ENCODE measurements around the gene ZNF324.
"Not testable (repeated sequence)": the region's sequence is repeated elsewhere in the genome, so short reads cannot be mapped to it uniquely, and the experiment has no call there.

ZNF324 gene

GRCh38 chr19:58473775-58474174 is 6.9 kb downstream of the ZNF324 start:
- DNase-seq = no peak

GRCh38 chr19:58474291-58474996 is 7.6 kb downstream of the ZNF324 start:
- no peak for DNase-seq

DNA sequence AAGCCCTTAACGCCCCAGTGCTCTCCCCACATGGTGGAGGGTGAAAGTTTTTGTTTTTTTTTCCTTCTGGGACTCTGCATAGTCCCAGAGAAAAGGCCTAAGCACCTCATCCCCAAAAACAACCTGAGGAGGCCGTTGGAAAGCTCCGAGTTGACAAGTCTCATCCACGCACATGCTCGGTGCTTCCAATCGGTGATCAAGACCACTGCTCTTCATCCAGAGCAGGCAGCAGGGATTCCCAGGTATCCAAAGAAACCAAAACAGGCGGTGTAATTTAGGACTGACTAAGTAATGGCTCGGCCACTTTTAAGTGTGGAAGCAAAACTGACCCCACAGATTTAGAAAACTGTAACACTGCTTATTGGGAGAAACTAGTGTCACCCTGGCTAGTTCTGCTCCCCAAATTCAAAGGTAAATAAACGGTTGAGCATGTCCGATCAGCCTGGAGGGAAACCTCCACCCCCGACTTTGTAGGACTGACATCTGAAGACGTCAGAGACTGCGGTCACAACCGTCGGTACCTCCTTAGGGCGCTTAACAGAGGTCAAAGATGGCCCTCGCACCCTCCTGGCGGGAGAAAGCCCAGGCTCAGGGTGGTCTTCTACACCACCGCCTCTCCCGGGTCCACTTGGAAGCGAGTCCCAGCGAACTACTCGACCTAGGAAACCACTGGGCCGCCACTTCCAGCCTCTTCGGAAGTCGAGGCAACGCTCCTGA is 8.3 kb downstream of the ZNF324 start:
- DNase-seq = no peak

- DNase-seq = peak; percentile 94
These were observed 9.0 kb downstream of the ZNF324 start, which contains the start of gene ZNF446 for GRCh38 chr19:58475714-58476497. ZNF446 (plus strand) TSS chr19:58476352; CDS start chr19:58477219, 867 bp downstream.

- DNase-seq = no peak
These were observed 9.7 kb downstream of the ZNF324 start for GRCh38 chr19:58476498-58477015.

GRCh38 chr19:58477130-58477529 is 10.2 kb downstream of the ZNF324 start:
- no peak for DNase-seq

GRCh38 chr19:58477871-58478270 is 11.0 kb downstream of the ZNF324 start:
- DNase-seq = no peak

DNA sequence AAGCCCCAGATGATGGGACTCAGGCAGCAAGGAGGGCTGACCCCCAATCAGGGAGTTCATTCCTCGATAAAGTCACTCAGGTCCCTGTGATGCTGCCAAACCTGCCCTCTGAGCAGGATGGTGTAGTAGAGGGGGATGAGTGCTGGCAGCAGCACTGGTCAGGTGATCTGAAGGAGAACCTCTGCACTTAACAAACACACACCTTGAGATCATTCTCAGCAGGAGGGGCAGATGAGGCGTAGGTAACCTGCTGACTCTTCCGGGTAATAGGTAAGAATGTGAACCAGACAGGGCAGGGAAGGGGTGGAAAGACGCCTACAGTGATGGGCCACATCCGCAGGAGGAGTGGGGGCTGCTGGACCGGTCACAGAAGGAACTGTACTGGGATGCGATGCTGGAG is 12.4 kb downstream of the ZNF324 start:
- DNase-seq = no peak

DNA sequence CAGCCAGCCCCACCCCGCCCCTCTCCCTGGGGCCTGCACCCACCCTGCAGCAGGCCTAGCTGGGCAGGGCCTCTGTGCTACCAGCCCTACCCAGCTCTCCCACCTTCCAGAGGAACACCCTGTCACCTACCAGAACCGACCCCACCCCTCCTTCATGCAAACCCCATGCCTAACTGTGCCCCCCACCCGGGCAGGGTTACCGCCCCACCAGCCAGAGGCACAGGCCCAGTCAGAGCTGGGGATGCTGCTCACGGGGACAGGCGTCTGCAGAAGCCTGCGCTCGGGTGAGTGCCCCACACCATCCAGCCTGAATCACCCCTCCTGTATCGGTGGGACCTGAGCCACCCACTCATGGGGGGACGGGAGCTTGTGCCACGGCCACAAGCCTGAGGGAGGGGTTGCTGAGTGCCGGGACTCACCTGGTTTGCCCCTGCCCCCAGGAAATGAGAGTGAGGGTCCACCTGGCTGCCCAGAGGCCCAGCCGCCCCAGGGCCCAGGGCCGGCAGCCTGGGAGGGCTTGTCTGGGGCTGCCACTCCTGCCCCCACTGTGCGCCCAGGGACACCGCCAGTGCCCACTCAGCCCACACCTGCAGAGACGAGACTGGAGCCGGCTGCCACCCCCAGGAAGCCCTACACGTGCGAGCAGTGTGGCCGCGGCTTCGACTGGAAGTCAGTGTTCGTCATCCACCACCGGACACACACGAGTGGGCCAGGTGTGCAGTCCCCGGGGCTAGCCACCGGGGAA is 13.0 kb downstream of the ZNF324 start:
- no peak for DNase-seq

DNA sequence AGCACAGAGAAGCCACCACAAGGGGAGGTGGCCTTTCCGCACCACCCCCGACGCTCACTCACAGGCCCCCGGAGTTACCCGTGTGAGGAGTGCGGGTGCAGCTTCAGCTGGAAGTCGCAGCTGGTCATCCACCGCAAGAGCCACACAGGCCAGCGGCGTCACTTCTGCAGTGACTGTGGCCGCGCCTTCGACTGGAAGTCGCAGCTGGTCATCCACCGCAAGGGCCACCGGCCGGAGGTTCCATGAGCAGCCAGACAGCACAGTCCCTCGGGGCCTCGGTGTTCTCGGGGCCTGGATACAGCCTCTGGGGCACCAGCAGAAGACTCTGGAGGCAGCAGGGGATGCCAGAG is 13.6 kb downstream of the ZNF324 start:
- no peak for DNase-seq

DNA sequence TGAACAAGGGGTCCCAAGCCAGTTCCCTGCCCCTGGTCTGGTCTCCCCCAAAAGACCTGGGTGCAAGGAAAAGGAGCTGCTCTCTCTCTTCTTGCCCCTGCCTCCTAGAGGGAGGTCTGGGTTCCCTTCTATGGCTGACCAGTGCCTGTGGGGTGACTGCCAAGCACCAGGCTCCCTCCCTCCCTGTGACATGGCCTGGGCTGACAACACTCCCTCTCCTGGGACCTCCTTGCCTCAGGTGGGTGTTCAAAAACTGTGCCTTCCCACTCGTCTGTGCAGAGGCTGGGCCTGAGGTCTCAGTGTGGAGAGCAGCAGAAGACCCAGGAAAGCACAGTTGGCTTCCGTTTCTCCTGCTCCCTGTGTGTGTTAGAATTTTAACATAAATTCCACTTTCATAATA is 14.0 kb downstream of the ZNF324 start:
- DNase-seq = no peak

DNA sequence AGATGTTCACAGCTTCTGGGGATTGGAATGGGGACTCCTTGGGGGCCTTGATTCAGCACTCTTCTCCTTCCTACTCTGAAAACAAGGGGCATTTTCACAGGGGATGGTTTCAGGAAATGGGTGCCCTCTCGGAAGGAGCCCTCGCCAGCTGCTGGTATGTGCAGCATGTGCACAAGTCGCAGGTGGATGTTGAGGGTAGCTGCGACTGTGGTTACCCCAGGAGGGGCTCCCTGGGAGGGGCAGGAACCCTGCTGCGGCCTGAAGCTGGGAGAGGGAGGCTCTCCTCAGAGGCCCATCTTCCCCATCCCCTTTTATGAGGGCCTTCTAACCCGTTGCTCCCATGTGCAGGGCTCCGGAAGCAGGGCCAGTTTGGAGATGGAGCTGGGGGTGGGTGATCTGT is 15.5 kb downstream of the ZNF324 start:
- DNase-seq = no peak

- no peak for DNase-seq
These were observed 16.9 kb downstream of the ZNF324 start for GRCh38 chr19:58483776-58484175.

- DNase-seq = not testable (repeated sequence)
These were observed 17.5 kb downstream of the ZNF324 start for GRCh38 chr19:58484349-58484748.

DNA sequence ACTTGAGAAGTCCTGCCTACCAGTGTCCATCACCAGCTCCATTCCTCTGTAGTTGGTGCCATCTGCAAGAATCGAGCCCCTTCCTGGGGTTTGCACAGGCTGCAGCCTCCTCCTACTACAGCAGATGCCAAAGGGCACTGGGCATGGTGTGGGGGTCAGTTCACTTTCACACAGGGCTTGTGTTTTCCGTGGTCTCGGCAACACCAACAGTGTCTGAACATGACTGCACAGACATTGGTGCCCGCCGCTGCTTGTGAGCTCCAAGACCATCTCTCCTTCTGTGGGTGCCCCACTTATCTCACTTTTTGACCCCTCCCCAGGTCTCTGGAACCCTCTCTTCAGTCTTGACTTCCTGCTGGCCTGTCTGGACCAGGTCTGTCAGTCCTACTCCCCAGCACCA is 24.5 kb downstream of the ZNF324 start:
- DNase-seq = no peak

- no peak for DNase-seq
These were observed 25.4 kb downstream of the ZNF324 start for GRCh38 chr19:58492265-58492664.

GRCh38 chr19:58497634-58498170 is 30.8 kb downstream of the ZNF324 start:
- DNase-seq = no peak

- DNase-seq = no peak
These were observed 31.6 kb downstream of the ZNF324 start for GRCh38 chr19:58498316-58499020.

- DNase-seq = peak; percentile 95
These were observed 32.4 kb downstream of the ZNF324 start for GRCh38 chr19:58499021-58499927.

- no peak for DNase-seq
These were observed 33.4 kb downstream of the ZNF324 start for GRCh38 chr19:58500242-58500641.
